VCaP (cell line): ENCODE results near the gene OR13D1.

Experiments
- H3K27ac ChIP-seq: fragments of 450-650 bp; 2 replicates; pipeline ENCODE4 v1.5.1; 2017
- CTCF ChIP-seq: fragments of 450-650 bp; conservative IDR thresholded peaks from 2 replicates; pipeline ENCODE4 v1.5.1; 2017; ENCODE audit warnings: mild to moderate bottlenecking, moderate library complexity

Gene OR13D1

DNA sequence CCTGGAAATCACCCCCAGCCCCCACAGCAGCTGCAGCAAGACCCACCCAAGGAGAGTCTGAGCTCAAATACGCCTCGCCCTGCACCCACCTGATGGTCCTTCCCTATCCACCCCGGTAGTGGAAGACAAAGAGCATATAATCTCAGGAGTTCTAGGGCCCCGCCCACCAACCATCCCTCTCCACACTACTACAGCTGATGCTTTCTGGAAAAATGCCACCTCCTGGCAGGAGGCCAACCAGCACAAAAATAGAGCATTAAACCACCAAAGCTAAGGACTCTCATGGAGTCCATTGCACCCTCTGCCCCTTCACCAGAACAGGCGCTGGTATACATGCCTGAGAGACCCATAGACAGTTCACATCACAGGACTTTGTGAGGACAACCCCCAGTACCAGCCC is 30.7 kb downstream of the OR13D1 start:
- no peak for TF ChIP-seq CTCF
- H3K27ac ChIP-seq: no peak overlapping the region

DNA sequence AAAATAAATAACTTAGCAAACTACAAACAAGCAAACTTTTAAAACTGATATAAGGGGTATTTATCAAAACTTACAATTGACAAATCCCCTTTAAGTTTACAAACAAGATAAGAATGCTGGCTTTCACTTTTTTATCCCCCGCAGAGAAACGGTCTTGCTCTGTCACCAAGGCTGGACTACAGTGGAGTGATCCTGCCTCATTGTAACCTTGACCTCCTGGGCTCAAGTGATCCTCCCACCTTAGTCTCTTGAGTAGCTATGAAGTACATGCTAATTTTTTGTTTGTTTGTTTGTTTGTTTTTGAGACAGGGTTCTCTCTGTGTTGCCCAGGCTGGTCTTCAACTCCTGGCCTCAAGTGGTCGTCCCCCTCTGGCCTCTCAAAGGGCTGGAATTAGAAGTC is 44.1 kb downstream of the OR13D1 start:
- TF ChIP-seq CTCF: no peak
- H3K27ac ChIP-seq: no peak overlapping the region

DNA sequence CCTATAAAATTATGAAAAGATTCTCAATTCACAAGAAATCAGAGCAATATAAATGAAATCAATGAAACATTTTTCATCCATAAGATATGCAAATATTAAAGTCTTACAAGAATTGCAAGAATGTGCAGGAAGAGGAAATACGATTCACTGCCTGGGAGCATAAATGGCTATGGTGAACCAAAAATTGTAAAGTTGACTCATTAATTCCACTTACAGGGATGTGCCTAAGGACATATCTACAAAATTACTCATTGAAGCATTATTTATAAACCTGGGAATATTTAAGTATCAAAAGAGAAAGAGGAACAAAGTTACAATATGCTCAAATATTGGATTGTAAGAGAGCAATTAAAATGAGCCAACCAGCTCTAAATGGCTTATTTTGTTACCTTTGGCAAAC is 46.3 kb downstream of the OR13D1 start:
- TF ChIP-seq CTCF: no peak
- H3K27ac ChIP-seq: 0 out of 2 replicates have a peak overlapping the region, but pooled peaks have one; percentile 4

DNA sequence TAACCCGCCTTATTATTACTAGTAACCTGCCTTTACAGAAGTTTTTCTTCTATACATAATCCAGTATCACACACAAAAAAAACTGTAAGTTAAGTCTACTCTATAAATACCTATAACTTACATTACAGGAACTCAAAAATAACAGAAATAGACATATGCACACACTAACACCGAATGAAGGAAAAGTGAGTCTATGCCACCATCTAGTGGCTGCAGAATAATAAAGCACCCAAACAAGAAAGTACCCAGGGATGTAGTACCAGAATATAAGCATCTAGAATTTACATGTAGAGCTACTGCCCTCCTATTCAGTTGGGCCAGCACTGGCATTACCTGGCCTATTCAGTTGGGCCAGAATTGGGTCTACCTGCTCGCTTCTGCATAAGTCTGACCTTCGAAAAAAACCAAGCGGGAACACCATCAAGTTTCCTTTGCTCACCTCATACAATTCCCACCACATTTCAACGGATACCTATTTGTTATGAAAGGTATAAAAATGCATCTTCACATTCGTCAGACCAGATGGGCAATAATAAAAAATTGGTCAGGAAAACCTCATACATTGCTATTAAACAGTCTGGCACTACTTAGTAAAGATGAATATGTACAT is 49.2 kb downstream of the OR13D1 start:
- no peak overlapping the region for H3K27ac ChIP-seq
- TF ChIP-seq CTCF: peak; percentile 76
